Anterior cingulate cortex (tissue), 58 donors: ENCODE data around the gene STK32C.
"Not testable (repeated sequence)": the region's sequence is repeated elsewhere in the genome, so short reads cannot be mapped to it uniquely, and the experiment has no call there.

ENCODE experiments used
- DNase-seq, 58 donors: peaks; one replicate each; lab custom pipeline; 2025; lab: John Stamatoyannopoulos, UW

STK32C gene

GRCh38 chr10:132320654-132321469 lies 13.1 kb upstream of the STK32C start:
- no peak for DNase-seq

- no peak for DNase-seq
Observed at GRCh38 chr10:132319853-132320653, 12.3 kb upstream of the STK32C start.

- not testable (repeated sequence) for DNase-seq
Observed at GRCh38 chr10:132317477-132317876, 9.7 kb upstream of the STK32C start.

- no peak for DNase-seq
Observed at GRCh38 chr10:132316133-132316532, 8.4 kb upstream of the STK32C start.

- DNase-seq, result not testable (repeated sequence)
Observed at GRCh38 chr10:132314881-132315280, 7.1 kb upstream of the STK32C start.

- no peak for DNase-seq
Observed at GRCh38 chr10:132314336-132314735, 6.6 kb upstream of the STK32C start.

- no peak for DNase-seq
Observed at GRCh38 chr10:132313865-132314264, 6.1 kb upstream of the STK32C start.

- no peak for DNase-seq
Observed at GRCh38 chr10:132313305-132313704, 5.6 kb upstream of the STK32C start.

- no peak for DNase-seq
Observed at GRCh38 chr10:132311338-132311939, 3.7 kb upstream of the STK32C start.

- no peak for DNase-seq
Observed at GRCh38 chr10:132310701-132311337, 3.1 kb upstream of the STK32C start.

- no peak for DNase-seq
Observed at GRCh38 chr10:132309879-132310591, 2.3 kb upstream of the STK32C start.

- DNase-seq, result no peak
Observed at GRCh38 chr10:132309471-132309865, 1.7 kb upstream of the STK32C start.

GRCh38 chr10:132308587-132309470 lies 1.1 kb upstream of the STK32C start:
- DNase-seq, result no peak

- DNase-seq, result peak in 1 of 58 donors; percentile 29
Observed at GRCh38 chr10:132306864-132307751, 642 bp downstream of the STK32C start.

GRCh38 chr10:132306343-132306685 lies 1.4 kb downstream of the STK32C start:
- no peak for DNase-seq

GRCh38 chr10:132305654-132306342 lies 2.0 kb downstream of the STK32C start:
- DNase-seq, result no peak

GRCh38 chr10:132304756-132305509 lies 2.8 kb downstream of the STK32C start:
- no peak for DNase-seq
